ENCODE measurements around the gene NTSR2. TPM values are rescaled to one million over a fixed set of nuclear protein-coding genes. Genes with fewer than 3 reads are reported as not detected.

NTSR2 gene
- total and polyA plus RNA-seq, 2 experiments from 2014 or later, result 0.10 TPM; not detected in 1

DNA sequence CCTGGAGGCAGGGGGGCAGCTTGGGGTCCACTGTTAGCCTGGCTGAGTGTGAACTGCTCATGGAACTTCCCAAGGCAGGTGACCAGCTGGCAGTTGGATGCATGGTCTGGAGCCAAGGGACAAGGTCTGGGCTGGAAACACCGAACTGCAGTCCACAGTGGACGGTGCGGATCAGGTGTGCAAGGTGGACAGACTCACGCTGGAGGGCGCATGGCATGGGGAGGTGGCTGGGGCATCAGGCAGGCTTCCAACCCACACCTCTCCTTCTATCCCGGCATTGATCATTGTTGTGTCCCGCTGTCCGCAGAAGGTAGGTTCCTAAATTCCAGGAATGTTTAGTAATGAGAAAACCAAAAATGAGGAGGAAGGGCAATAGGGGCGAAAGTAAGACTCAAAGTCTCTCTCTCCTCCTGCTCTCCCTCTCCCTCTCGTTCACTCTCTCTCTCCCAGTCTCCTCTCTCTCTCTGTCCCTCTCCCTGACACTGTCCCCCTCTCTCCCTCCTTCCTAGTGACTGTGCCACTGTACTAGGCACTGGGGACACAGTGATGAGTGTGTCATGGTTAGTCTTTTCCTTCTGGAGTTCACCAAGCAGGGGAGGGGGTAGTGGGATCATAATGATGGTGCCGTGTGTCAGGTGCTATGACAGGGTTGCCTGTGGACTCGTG, 46.1 kb upstream of the NTSR2 start (continued):
- TF ChIP-seq, protein P1, sequence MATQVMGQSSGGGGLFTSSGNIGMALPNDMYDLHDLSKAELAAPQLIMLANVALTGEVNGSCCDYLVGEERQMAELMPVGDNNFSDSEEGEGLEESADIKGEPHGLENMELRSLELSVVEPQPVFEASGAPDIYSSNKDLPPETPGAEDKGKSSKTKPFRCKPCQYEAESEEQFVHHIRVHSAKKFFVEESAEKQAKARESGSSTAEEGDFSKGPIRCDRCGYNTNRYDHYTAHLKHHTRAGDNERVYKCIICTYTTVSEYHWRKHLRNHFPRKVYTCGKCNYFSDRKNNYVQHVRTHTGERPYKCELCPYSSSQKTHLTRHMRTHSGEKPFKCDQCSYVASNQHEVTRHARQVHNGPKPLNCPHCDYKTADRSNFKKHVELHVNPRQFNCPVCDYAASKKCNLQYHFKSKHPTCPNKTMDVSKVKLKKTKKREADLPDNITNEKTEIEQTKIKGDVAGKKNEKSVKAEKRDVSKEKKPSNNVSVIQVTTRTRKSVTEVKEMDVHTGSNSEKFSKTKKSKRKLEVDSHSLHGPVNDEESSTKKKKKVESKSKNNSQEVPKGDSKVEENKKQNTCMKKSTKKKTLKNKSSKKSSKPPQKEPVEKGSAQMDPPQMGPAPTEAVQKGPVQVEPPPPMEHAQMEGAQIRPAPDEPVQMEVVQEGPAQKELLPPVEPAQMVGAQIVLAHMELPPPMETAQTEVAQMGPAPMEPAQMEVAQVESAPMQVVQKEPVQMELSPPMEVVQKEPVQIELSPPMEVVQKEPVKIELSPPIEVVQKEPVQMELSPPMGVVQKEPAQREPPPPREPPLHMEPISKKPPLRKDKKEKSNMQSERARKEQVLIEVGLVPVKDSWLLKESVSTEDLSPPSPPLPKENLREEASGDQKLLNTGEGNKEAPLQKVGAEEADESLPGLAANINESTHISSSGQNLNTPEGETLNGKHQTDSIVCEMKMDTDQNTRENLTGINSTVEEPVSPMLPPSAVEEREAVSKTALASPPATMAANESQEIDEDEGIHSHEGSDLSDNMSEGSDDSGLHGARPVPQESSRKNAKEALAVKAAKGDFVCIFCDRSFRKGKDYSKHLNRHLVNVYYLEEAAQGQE (IDR thresholded peaks at IDR 0.05; ENCODE audit: unreplicated experiment), result no peak

DNA sequence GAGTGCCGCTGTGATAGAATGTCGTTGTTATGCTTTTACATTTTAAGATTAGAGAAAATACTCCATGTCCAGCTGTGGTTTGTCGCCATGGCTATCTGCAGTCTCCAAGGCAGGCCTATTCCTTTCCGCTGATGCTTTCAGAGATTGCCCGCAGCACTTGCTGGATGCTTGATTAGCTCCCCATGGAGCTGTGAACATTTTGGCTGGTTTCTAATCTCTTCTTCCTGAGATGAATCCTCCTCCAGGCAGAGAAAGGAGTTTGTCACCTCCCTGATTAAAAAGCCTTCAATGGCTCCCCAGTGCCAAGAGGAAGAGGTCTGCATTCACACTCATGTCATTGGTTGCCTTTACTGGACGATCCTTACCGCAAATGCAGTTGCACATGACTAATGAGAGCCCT, 43.8 kb upstream of the NTSR2 start:
- no peaks in the 10 kb centered on the region for H3K9me3 Mint-ChIP-seq
- no peaks in the 10 kb centered on the region for H3K79me2 ChIP-seq (replicated peaks; ENCODE audit: insufficient read depth)
- H3K4me1 Mint-ChIP-seq, result peaks cover 5% of the 10 kb centered on the region
- H3K36me3 ChIP-seq (ENCODE audit: insufficient read depth), result no peaks in the 10 kb centered on the region
- H3K4me2 ChIP-seq, result no peak overlapping the region
- H3K27ac Mint-ChIP-seq, result no peak overlapping the region
- H4K20me1 ChIP-seq (replicated peaks; ENCODE audit: insufficient read depth), result no peaks in the 10 kb centered on the region
- H3K36me3 Mint-ChIP-seq (ENCODE audit: low read depth), result no peaks in the 10 kb centered on the region
- DNase-seq (ENCODE audit: low spot score), result no peak
- ATAC-seq, result no peak
- no peak overlapping the region for H2AFZ ChIP-seq
- H3K4me3 ChIP-seq, result no peak overlapping the region
- no peaks in the 10 kb centered on the region for H3K27me3 Mint-ChIP-seq (ENCODE audit: insufficient read depth, low read depth, poor library complexity)
- H3K4me1 ChIP-seq (ENCODE audit: insufficient read depth), result no peaks in the 10 kb centered on the region
- no peak overlapping the region for H3K27ac ChIP-seq (ENCODE audit: low read depth)
- no peaks in the 10 kb centered on the region for H3K9me2 ChIP-seq (ENCODE audit: insufficient read depth)
- no peak overlapping the region for H3K4me3 Mint-ChIP-seq
- H3F3A ChIP-seq (replicated peaks; ENCODE audit: low read depth), result no peaks in the 10 kb centered on the region
- no peaks in the 10 kb centered on the region for H3K27me3 ChIP-seq (ENCODE audit: insufficient read depth)
- TF ChIP-seq CREB1 (CRISPR knock-in tag; IDR thresholded peaks at IDR 0.05; ENCODE audit: low read depth) (no peak), ZNF114 (CRISPR knock-in tag; IDR thresholded peaks at IDR 0.05) (no peak), STAT1 (IDR thresholded peaks at IDR 0.05; ENCODE audit: unreplicated experiment) (no peak), JUNB (IDR thresholded peaks at IDR 0.05; ENCODE audit: unreplicated experiment) (no peak), NANOG (IDR thresholded peaks at IDR 0.05; ENCODE audit: borderline replicate concordance) (no peak), ZNF331 (CRISPR knock-in tag; IDR thresholded peaks at IDR 0.05; ENCODE audit: low read depth) (no peak), POLR2AphosphoS5 (IDR thresholded peaks at IDR 0.05; ENCODE audit: low read depth) (no peak), EZH2phosphoT487 (IDR thresholded peaks at IDR 0.05; ENCODE audit: unreplicated experiment) (no peak)
- TF ChIP-seq, protein P1 (IDR thresholded peaks at IDR 0.05; ENCODE audit: unreplicated experiment), result no peak
- TF ChIP-seq, protein P2, sequence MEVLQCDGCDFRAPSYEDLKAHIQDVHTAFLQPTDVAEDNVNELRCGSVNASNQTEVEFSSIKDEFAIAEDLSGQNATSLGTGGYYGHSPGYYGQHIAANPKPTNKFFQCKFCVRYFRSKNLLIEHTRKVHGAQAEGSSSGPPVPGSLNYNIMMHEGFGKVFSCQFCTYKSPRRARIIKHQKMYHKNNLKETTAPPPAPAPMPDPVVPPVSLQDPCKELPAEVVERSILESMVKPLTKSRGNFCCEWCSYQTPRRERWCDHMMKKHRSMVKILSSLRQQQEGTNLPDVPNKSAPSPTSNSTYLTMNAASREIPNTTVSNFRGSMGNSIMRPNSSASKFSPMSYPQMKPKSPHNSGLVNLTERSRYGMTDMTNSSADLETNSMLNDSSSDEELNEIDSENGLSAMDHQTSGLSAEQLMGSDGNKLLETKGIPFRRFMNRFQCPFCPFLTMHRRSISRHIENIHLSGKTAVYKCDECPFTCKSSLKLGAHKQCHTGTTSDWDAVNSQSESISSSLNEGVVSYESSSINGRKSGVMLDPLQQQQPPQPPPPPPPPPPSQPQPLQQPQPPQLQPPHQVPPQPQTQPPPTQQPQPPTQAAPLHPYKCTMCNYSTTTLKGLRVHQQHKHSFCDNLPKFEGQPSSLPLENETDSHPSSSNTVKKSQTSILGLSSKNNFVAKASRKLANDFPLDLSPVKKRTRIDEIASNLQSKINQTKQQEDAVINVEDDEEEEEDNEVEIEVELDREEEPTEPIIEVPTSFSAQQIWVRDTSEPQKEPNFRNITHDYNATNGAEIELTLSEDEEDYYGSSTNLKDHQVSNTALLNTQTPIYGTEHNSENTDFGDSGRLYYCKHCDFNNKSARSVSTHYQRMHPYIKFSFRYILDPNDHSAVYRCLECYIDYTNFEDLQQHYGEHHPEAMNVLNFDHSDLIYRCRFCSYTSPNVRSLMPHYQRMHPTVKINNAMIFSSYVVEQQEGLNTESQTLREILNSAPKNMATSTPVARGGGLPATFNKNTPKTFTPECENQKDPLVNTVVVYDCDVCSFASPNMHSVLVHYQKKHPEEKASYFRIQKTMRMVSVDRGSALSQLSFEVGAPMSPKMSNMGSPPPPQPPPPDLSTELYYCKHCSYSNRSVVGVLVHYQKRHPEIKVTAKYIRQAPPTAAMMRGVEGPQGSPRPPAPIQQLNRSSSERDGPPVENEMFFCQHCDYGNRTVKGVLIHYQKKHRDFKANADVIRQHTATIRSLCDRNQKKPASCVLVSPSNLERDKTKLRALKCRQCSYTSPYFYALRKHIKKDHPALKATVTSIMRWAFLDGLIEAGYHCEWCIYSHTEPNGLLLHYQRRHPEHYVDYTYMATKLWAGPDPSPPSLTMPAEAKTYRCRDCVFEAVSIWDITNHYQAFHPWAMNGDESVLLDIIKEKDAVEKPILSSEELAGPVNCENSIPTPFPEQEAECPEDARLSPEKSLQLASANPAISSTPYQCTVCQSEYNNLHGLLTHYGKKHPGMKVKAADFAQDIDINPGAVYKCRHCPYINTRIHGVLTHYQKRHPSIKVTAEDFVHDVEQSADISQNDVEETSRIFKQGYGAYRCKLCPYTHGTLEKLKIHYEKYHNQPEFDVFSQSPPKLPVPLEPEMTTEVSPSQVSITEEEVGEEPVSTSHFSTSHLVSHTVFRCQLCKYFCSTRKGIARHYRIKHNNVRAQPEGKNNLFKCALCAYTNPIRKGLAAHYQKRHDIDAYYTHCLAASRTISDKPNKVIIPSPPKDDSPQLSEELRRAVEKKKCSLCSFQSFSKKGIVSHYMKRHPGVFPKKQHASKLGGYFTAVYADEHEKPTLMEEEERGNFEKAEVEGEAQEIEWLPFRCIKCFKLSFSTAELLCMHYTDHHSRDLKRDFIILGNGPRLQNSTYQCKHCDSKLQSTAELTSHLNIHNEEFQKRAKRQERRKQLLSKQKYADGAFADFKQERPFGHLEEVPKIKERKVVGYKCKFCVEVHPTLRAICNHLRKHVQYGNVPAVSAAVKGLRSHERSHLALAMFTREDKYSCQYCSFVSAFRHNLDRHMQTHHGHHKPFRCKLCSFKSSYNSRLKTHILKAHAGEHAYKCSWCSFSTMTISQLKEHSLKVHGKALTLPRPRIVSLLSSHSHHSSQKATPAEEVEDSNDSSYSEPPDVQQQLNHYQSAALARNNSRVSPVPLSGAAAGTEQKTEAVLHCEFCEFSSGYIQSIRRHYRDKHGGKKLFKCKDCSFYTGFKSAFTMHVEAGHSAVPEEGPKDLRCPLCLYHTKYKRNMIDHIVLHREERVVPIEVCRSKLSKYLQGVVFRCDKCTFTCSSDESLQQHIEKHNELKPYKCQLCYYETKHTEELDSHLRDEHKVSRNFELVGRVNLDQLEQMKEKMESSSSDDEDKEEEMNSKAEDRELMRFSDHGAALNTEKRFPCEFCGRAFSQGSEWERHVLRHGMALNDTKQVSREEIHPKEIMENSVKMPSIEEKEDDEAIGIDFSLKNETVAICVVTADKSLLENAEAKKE (CRISPR knock-in tag; IDR thresholded peaks at IDR 0.05), result no peak
- TF ChIP-seq, protein P3, sequence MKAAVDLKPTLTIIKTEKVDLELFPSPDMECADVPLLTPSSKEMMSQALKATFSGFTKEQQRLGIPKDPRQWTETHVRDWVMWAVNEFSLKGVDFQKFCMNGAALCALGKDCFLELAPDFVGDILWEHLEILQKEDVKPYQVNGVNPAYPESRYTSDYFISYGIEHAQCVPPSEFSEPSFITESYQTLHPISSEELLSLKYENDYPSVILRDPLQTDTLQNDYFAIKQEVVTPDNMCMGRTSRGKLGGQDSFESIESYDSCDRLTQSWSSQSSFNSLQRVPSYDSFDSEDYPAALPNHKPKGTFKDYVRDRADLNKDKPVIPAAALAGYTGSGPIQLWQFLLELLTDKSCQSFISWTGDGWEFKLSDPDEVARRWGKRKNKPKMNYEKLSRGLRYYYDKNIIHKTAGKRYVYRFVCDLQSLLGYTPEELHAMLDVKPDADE (IDR thresholded peaks at IDR 0.05), result no peak
